ENCODE results near the gene GALNT13. TPM values are rescaled to one million over a fixed set of nuclear protein-coding genes. Genes with fewer than 3 reads are reported as not detected.
A peak's percentile ranks its signal among the peaks of the same experiment; 100 is the strongest.

GALNT13 gene
- total and polyA plus RNA-seq, 2 of the 13 experiments (the other 11 are each of a cell fraction or from before 2014, with no cell fraction given), result 1.3 to 5.0 TPM

GRCh38 chr2:154447727-154448418, 576.2 kb downstream of the GALNT13 start (continued):
- TF ChIP-seq, protein P1, sequence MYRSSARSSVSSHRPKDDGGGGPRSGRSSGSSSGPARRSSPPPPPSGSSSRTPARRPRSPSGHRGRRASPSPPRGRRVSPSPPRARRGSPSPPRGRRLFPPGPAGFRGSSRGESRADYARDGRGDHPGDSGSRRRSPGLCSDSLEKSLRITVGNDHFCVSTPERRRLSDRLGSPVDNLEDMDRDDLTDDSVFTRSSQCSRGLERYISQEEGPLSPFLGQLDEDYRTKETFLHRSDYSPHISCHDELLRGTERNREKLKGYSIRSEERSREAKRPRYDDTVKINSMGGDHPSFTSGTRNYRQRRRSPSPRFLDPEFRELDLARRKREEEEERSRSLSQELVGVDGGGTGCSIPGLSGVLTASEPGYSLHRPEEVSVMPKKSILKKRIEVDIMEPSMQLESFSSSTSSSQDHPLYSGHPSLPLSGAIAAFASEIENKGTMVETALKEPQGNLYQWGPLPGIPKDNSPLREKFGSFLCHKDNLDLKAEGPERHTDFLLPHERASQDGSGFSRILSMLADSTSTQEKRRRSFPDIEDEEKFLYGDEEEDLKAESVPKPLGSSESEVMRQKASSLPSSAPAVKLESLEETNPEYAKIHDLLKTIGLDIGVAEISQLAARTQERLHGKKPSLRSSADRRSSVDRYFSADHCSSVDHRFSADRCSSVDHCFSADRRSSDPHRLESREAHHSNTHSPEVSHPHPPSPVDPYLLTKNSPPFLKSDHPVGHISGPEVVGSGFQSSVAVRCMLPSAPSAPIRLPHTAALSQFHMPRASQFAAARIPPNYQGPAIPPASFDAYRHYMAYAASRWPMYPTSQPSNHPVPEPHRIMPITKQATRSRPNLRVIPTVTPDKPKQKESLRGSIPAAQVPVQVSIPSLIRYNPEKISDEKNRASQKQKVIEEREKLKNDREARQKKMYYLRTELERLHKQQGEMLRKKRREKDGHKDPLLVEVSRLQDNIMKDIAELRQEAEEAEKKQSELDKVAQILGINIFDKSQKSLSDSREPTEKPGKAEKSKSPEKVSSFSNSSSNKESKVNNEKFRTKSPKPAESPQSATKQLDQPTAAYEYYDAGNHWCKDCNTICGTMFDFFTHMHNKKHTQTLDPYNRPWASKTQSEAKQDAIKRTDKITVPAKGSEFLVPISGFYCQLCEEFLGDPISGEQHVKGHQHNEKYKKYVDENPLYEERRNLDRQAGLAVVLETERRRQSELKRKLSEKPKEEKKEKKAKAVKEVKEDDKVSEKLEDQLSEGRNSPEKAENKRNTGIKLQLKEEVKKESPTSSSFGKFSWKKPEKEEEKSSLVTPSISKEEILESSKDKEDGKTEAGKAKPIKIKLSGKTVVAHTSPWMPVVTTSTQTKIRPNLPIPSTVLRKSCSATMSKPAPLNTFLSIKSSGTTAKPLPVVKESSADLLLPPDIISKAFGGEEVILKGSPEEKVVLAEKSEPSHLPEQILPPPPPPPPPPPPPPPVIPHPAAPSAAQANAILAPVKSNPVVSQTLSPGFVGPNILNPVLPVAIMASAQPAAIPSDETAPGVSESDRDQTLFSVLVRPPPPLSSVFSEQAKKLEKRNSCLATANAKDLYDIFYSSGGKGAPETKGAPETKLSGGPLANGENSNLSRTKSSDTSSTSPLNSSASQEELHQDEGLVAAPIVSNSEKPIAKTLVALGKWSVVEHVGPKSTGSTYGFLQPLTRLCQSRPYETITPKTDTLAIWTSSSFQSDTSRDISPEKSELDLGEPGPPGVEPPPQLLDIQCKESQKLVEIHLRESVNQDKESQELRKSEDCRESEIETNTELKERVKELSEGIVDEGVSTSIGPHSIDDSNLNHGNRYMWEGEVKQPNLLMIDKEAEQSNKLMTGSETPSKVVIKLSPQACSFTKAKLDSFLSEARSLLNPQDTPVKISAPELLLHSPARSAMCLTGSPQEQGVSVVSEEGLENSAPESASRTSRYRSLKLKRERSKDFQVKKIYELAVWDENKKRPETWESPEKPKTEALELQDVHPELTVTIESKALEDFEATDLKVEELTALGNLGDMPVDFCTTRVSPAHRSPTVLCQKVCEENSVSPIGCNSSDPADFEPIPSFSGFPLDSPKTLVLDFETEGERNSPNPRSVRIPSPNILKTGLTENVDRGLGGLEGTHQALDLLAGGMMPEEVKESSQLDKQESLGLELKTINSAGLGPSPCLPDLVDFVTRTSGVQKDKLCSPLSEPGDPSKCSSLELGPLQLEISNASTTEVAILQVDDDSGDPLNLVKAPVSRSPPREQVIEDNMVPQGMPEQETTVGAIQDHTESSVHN (CRISPR knock-in tag; IDR thresholded peaks at IDR 0.05), result no peak
- TF ChIP-seq FOXO1 (CRISPR knock-in tag; IDR thresholded peaks at IDR 0.05), result no peak; the same call in 1 of the 2 replicates
- TF ChIP-seq ZSCAN31 (CRISPR knock-in tag; IDR thresholded peaks at IDR 0.05; ENCODE audit: low read depth), result no peak
- TF ChIP-seq AKAP8 (CRISPR knock-in tag; IDR thresholded peaks at IDR 0.05), result no peak
- TF ChIP-seq, protein P2, sequence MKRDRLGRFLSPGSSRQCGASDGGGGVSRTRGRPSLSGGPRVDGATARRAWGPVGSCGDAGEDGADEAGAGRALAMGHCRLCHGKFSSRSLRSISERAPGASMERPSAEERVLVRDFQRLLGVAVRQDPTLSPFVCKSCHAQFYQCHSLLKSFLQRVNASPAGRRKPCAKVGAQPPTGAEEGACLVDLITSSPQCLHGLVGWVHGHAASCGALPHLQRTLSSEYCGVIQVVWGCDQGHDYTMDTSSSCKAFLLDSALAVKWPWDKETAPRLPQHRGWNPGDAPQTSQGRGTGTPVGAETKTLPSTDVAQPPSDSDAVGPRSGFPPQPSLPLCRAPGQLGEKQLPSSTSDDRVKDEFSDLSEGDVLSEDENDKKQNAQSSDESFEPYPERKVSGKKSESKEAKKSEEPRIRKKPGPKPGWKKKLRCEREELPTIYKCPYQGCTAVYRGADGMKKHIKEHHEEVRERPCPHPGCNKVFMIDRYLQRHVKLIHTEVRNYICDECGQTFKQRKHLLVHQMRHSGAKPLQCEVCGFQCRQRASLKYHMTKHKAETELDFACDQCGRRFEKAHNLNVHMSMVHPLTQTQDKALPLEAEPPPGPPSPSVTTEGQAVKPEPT (CRISPR knock-in tag; IDR thresholded peaks at IDR 0.05; ENCODE audit: low read depth), result no peak
- TF ChIP-seq, protein P3, sequence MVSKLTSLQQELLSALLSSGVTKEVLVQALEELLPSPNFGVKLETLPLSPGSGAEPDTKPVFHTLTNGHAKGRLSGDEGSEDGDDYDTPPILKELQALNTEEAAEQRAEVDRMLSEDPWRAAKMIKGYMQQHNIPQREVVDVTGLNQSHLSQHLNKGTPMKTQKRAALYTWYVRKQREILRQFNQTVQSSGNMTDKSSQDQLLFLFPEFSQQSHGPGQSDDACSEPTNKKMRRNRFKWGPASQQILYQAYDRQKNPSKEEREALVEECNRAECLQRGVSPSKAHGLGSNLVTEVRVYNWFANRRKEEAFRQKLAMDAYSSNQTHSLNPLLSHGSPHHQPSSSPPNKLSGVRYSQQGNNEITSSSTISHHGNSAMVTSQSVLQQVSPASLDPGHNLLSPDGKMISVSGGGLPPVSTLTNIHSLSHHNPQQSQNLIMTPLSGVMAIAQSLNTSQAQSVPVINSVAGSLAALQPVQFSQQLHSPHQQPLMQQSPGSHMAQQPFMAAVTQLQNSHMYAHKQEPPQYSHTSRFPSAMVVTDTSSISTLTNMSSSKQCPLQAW (CRISPR knock-in tag; IDR thresholded peaks at IDR 0.05), result no peak
- TF ChIP-seq, protein P4, sequence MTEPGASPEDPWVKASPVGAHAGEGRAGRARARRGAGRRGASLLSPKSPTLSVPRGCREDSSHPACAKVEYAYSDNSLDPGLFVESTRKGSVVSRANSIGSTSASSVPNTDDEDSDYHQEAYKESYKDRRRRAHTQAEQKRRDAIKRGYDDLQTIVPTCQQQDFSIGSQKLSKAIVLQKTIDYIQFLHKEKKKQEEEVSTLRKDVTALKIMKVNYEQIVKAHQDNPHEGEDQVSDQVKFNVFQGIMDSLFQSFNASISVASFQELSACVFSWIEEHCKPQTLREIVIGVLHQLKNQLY (CRISPR knock-in tag; IDR thresholded peaks at IDR 0.05), result no peak
- no peak for TF ChIP-seq MAF1 (CRISPR knock-in tag; IDR thresholded peaks at IDR 0.05; ENCODE audit: borderline replicate concordance)
- no peak for TF ChIP-seq ZMAT3 (CRISPR knock-in tag; conservative IDR thresholded peaks at IDR 0.05)
- no peak for TF ChIP-seq ZNF75D (CRISPR knock-in tag; IDR thresholded peaks at IDR 0.05; ENCODE audit: borderline replicate concordance)
- TF ChIP-seq PTBP1 (IDR thresholded peaks at IDR 0.05; ENCODE audit: low read depth, low read length, poor library complexity, severe bottlenecking), result no peak
- no peak for TF ChIP-seq CREB1 (IDR thresholded peaks at IDR 0.05)
- TF ChIP-seq CREB1 (CRISPR knock-in tag; IDR thresholded peaks at IDR 0.05), result peak; percentile 61
- TF ChIP-seq ARID2 (CRISPR knock-in tag; IDR thresholded peaks at IDR 0.05; ENCODE audit: borderline replicate concordance), result no peak
- no peak for TF ChIP-seq ZNF280B (CRISPR knock-in tag; IDR thresholded peaks at IDR 0.05; ENCODE audit: borderline replicate concordance)
